ENCODE results near the gene NKPD1.
A peak's percentile ranks its signal among the peaks of the same experiment; 100 is the strongest.

NKPD1 gene, protein sequence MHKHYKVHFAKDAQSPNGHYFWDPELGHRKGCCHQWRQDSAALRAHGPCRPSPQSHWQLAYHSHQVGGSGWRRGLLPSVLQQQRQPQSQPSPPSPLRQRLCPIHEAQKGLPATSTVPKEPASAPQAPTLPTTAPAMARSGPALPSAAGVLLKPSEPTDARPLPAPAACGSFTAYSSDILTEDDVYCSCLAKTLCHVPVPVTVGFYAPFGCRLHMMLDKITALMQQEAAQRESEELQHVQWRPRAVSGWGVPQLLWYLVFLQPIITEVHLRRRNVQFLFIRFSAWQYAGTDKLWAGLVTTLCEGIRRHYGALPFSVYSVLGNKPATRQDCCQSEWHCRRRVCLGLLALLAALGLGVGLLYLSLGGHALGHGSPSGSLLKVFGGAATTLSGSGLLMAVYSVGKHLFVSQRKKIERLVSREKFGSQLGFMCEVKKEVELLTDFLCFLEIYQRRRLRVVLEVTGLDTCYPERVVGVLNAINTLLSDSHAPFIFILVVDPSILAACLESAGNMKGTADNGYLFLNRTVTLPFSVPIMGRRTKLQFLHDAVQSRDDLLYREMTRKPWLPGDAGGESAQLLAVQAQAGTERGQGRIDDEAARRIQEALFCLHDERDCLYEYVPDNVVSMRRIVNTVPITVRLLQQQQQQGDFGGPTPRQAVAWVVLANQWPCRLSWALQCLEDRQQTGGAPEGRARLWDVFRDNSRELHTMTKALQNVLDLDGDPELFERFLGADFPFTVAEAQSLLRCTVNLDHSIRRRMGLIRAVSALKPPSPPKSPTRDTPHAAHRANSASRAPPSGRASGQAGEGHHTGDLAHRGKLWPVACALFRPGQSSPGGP

DNA sequence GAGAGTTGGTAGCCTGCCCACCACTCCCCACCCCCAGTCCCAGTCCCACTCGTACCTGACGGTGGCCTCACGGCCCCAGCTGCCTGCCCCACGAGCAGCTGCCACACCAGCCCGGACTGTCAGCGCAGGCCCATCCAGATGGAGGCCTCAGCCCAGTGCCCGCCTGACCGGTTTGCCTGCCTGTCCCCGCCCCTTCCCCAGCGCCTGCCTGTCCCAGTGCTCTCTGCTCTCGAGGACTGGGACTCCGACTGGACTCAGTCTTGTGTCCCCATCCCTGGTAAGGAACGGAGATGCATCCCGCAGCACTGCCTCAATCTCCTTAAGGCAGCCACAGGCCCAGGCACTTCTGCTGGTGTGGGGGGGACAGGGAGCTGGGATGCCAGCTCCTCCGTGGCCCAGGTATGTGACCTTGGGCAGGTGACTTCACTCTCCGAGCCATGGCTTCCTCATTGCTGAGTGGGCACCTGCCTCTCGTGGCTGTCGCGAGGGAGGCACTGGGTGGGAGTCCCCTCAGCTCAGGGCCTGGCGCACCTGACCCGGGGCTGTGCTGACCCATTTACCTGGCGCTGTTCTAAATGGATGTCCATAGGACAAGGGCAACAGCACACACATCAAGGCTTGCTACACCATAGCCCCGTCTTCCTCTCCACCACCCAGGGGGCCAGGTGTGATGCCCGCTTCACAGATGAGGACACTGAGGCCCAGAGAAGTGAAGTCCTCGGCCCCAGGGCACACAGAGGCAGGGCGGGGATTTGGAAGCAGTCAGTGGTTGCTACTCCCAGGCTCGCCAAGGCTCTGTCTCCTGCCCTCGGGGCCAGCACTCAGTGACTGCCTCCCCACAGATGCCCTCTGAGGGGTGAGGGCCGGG is at the start of gene NKPD1:
NKPD1 (minus strand) TSS at position 113 of the 868 bp plus-strand sequence. CDS start 832 bp downstream, outside the sequence.
- DNase-seq: no peak

DNA sequence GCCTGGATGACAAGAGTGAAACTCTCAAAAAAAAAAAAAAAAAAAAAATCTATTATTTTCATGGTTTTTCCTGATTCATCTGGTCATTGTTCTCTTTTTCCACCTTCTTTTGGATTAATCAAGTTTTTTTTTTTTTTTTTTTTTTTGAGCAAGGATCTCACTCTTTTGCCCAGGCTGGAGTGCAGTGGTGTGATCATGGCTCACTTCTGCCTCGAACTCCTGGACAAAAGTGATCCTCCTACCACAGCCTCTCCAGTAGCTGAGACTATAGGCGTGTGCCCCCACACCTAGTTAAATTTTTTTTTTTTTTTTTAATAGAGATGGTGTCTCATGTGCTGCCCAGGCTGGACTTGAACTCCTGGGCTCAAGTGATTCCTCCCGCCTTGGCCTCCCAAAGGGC is 45.5 kb upstream of the NKPD1 start:
- DNase-seq: no peak

DNA sequence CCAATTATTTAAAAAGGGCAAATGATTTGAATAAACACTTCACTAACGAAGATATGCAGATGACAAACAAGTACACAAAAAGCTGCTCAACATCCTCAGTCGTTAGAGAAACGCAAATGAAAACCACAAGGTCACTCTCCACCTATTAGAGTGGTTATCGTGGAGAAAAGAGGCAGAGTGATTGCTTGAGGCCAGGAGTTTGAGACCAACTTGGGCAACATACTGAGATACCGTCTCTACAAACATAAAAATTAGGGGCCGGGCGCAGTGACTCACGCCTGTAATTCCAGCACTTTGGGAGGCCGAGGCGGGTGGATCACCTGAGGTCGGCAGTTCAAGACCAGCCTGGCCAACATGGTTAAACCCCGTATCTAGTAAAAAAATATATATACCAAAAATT is 45.0 kb upstream of the NKPD1 start:
- DNase-seq: no peak

DNA sequence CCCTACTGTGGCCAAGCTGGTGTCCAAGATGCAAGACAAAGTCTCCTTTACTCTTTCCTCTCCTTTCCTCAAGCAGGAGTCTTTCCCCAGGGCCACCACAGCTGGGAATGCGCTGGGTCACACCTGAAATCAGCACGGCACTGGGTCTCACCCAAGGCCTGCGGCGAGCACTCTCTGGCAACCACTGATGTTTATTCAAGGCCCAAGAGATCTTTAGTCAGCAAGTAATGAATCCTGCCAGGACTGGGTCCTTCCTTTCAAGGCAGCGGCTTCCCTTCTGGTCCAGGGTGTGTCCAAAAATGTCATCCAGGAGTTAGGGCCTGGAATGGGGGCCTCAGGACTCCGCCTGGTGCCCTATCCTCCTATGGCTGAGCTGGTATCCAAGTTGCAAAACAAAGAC is 41.9 kb upstream of the NKPD1 start:
- DNase-seq: no peak

DNA sequence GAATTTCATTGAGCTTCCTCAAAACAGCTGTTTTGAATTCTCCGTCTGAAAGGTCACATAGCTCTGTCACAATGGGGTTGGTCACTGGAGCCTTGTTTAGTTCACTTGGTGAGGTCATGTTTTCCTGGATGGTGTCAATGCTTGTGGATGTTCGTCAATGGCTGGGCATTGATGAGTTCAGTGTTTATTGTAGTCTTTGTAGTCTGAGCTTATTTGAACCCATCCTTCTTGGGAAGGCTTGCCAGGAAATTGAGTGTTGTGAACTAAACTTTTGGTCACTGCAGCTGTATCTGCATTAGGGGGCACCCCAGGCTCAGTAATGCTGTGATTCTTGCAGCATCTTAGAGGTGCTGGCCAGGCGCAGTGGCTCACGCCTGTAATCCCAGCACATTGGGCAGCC is 39.8 kb upstream of the NKPD1 start:
- no peak for DNase-seq

DNA sequence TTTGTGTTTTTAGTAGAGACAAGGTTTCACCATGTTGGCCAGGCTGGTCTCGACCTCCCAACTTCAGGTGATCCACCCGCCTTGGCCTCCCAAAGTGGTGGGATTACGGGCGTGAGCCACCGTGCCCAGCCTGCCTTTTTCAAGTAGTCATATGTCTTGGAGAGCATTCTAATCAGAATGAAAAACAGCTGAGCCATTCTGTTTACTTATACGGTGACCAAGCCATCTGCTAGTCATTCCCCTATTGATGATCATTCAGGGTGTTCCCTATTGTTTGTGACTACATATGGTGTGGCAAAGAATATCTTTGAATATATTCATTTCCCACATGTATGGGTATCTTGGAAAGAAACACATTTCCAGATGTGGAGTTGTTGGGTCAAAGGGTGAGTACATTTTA is 35.0 kb upstream of the NKPD1 start:
- no peak for DNase-seq

DNA sequence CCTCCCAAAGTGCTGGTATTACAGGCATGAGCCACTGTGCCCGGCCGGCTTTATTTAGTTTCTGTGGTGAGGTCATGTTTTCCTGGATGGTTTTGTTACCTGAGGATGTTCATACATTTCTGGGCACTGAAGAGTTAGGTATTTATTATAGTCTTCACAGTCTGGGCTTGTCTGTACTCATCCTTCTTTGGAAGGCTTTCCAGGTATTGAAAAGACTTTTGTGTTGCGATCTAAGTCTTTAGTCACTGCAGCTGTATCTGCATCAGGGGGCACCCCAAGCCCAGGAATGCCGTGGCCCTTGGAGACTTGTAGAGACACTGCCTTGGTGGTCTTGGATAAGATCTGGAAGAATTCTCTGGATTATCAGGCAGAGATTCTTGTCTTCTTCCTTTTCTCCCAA is 30.6 kb upstream of the NKPD1 start:
- DNase-seq: no peak

DNA sequence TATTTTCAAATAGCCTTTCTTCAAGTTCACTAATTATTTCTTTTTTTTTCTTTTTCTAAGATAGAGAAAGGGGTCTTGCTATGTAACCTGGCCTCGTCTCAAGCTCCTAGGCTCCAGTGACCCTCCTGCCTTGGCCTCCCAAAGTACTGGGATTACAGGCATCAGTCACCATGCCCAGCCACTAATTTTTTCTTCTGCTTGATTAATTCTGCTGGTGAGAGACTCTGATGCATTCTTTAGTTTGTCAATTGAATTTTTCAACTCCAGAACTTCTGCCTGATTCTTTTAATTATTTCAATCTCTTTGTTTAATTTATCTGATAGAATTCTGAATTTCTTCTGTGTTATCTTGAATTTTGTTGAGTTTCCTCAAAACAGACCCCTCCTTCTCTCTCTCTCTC is 29.2 kb upstream of the NKPD1 start:
- no peak for DNase-seq

DNA sequence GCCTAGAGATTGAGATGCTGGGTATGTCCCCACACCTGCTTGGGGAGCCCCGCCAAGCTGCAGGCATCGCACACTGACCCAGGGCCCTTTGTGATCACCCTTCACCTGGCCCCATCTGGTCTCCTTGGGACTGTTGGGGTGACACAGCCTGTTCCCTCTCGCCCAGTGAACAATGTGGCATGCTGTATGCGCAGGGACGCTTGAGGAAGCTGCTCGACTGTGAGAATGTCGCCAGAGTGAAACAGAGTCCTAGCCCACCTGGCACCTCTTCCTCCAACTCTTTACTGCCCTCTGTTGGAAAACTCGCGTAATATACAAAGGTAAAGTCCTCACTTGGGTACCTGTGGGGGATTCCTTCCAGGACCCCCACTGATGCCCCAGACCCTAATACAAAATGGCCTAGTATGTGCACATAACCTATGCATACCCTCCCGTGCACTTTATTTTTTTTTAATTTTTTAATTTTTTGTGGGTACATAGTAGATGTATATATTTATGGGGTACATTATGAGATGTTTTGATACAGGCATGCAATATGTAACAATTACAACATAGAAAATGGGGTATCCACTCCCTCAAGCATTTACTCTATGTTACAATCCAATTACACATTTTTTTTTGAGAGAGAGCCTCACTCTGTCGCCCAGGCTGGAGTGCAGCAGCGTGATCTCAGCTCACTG is 26.8 kb upstream of the NKPD1 start:
- DNase-seq: no peak

DNA sequence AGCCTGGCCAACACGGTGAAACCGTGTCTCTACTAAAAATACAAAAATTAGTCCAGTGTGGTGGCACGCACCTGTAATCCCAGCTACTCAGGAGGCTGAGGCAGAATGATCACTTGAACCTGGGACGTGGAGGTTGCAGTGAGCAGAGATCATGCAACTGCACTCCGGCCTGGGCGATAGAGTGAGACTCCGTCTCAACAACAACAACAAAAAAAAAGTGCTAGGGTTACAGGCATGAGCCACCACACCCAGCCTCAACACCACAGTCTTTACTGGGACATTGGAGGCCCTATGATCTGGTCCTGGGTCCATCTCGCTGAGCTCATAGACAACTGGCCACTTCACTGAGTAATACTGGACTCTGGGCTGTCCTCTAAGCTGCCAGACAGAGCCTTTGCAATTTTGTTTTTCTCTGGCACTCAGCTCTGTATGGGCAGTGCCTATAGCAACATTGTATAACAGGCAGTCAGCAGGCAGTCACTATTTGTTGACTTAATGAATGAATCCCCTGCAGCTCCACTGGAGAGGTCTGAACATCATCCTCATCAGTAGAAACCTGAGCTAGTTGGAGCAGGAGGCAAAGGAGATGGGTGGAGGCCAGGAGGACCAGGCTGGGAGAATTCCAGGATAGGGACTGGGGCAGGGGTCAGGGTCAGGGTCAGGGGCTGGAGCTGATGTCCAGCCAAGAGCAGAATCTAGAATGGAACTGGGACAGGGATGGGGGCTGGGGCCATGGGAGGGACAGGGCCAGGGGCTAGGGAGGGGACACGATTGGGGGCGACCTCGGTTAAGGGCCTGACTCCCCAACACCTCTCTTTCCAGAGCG is 25.9 kb upstream of the NKPD1 start:
- no peak for DNase-seq

DNA sequence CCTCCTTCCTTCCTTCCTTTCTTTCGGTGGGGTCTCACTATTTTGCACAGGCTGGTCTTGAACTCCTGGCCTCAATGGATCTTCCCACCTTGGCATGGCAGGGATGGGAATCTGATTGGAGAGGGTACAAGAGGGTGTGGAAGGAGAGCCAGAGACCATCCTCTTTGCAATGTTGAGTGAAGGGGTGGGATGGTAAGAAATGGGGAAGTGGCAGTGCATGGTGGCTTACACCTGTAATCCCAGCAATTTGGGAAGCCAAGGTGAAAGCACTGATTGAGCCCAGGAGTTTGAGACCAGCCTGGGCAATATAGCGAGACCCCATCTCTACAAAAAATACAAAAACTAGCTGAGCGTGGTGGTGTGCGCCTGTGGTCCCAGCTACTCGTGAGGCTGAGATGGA is 23.3 kb upstream of the NKPD1 start:
- DNase-seq: no peak

DNA sequence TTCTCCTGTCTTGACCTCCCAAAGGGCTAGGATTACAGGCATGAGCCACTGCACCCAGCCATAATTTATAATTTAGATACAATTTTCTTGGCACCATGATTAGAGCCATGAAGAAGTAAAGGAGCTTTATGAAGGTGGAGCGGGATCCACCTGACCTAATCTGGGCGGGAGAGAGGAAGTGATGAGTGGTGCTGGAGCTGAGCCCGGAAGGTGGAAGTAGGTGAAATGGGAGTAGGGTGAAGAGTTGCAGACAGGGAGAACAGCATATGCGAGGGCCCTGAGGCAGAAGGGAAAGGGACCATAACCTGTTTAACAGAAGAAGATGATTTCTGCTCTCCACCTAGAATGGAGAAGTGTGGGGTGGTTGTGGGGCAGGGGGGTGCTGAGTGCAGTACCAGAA is 22.0 kb upstream of the NKPD1 start:
- no peak for DNase-seq

DNA sequence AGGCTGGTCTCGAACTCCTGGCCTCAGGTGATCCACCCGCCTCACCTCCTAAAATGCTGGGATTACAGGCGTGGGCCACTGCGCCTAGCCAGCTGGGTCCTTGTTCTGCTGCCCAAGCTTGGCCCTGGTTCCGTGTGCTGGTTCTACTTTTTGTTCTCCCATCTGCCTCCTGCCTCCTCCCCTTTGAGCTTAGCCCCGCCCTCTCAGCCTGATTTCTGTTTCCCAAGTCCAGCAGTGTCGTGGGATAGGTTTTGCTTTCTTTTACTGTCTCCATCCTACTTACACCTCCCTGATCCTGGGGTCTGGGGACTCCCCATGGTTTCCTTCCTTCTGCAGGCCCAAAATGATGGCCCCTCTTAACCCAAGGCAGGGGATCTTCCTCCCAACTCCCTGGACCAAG is 20.2 kb upstream of the NKPD1 start:
- no peak for DNase-seq

DNA sequence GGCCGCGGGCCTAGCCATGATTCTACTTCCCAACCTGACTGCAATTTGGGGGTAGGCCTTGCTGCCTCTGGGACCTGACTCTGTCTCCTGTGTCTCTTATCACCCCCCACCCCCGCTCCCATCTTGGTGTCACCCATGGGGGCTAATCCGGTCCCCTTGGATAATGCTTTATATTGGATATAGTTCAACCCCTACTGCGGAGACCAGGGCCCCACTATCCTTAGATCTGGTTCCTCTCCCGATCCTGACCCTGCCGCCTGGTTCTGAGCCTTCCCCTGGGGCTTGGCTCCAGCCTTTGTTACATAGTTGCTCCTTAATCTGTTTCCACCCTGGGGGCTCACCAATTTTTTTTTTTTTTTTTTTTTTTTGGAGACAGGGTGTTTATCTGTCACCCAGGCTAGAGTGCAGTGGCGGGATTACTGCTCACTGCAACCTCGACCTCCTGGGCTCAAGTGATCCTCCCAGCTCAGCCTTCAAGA is 19.1 kb upstream of the NKPD1 start:
- DNase-seq: no peak

DNA sequence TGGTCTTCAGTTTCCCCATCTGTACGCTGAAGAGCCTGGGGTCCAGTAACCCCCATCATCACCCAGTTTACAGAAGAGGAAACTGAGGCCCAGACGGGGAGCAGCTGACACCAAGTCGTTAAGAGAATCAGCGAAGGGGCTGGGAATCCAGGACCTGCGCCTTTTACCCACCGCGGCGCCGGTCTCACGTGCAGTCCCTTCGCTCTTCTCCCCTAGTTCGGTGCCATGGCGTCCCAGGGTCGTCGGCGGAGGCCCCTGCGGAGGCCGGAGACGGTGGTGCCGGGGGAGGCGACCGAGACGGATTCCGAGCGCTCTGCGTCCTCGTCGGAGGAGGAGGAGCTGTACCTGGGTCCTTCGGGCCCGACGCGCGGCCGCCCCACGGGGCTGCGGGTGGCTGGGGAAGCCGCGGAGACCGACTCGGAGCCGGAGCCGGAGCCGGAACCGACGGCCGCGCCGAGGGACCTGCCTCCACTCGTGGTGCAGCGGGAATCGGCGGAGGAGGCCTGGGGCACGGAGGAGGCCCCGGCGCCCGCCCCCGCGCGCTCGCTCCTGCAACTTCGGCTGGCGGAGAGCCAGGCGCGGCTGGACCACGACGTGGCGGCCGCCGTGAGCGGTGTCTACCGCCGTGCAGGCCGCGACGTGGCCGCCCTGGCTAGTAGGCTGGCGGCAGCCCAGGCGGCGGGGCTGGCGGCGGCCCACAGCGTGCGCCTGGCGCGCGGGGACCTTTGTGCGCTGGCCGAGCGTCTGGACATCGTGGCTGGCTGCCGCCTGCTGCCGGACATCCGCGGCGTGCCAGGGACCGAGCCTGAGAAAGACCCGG is 18.5 kb upstream of the NKPD1 start:
- no peak for DNase-seq

DNA sequence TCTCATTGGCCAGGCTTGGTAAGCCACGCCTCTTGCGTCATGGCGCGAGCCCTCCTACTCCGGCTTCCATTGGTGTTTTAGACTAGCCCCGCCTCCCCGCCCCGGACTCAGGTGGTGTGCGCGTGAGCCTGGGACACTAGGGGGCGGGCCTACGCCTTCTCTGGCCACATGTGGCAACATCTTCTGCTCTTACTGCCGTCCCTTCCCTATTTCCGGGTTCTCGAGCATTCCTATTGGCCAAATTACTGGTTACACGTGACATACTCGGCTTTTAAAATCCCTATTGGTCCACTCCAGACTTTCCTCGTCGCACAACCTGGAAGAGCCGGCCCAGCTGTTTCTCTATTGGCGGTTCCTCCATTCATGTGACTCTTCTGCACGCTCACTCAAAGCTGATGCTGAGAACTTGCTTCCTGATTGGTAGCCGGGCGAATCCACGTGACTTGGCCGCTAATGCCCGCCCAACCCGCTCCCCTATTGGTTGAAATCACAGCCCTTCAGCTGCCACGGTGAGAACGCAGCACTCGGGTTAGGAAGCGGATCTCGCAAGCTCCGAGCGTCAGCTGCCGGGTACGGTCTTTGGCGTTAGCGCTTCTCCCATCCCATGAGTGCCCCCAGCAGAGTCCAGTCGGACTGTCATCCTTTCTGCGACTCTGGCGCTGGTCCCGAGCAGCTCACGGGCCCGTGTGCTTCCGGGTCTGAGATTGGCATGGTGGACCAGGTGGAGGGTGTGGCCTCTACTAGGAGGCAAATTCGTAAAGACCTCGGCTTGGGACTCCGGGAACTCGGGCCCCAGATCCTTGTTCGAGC is 17.7 kb upstream of the NKPD1 start, which contains the start of gene BLOC1S3:
BLOC1S3 (plus strand) TSS at position 523 of the 810 bp plus-strand sequence. CDS start 513 bp downstream, outside the sequence.
- peak; percentile 99 for DNase-seq

DNA sequence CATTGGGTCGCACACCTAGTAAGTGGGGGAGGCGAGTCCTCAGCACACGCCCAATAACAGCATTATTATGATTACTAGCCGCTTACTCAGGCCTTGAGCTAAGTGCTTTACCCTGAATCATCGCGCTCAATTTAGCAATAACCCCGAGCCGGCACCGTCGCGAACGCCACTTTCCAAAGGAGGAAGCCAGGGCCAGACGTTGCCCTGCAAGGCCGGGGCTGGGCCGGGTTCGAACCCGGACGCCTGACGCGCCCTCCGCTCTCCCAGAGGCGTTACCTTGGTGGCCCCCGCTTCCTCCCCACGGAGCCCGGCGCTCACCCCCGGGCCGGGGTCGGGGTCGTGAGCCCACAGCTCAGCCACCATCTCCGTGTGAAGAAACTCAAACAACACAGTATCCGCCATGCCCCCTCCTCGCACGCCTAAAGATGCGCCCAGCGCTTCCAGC is 17.1 kb upstream of the NKPD1 start, which contains the start of gene TRAPPC6A:
TRAPPC6A (minus strand) TSS at position 421 of the 445 bp plus-strand sequence; CDS start at position 402, 19 bp downstream.
- no peak for DNase-seq

DNA sequence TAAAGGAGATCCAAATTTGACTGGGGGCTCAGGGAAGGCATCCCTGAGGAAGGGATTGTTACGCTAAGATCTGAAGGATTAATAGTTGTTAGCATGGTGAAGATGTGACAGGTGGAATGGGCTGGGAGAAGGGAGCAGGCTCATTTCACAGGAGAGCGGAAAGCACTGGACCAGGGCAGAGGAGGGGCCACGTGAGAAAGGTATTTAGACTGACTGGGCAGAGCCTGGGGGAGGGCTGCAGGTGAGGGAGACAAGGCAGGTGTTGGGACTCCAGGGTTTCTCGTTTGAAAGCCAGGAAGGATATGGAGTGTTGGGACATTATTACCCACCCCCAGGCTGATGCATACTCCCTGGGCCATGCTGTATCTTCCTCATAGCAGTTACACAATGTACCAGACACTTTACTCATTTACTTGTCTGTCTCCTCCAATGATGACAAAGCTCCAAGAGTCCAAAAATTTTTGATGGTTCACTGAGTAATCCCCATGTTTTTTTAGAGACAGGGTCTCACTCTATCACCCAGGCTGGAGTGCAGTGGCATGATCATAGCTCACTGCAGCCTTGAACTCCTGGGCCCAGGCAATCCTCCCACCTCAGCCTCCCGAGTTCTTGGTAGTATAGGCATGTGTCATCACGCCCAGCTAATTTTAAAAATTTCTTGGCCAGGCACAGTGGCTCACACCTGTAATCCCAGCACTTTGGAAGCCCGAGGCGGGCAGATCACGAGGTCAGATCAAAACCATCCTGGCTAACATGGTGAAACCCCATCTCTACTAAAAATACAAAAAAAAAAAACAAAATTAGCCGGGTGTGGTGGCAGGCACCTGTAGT is 14.9 kb upstream of the NKPD1 start:
- DNase-seq: no peak

Data from T1000 (cell line).